HepG2 (cell line): Measurements from ENCODE around the gene CSE1L. TPM values are rescaled to one million over a fixed set of nuclear protein-coding genes. Genes with fewer than 3 reads are reported as not detected.

Experiments
- ATAC-seq: fragments of 200-7000 bp; cut with Tn5 transposase; 3 replicates; pipeline ENCODE4 v1.9.1; 2020; ENCODE audit warnings: mild to moderate bottlenecking, moderate library complexity
- BruUV-seq: library from RNA; stranded (reverse); fragments of 400-500 nt; replicated peaks from 2 replicates; lab custom pipeline; 2021; lab: Mats Ljungman, UMichigan
- CTCF ChIA-PET: fragments of 300-600 bp; formaldehyde crosslinking; extraction: SDS; loops from one replicate; lab custom pipeline; 2021; ENCODE audit warnings: low total read pairs, inconsistent platforms, low intra/inter-chr PET ratio; lab: Yijun Ruan, JAX
- POLR2A ChIA-PET: fragments of 350-600 bp; sonication (Branson Sonifier 250); formaldehyde crosslinking; loops from one replicate; lab custom pipeline; 2020; ENCODE audit warnings: antibody characterized with exemption, inconsistent platforms; lab: Yijun Ruan, JAX
- DNase-seq: peaks from one replicate; pipeline ENCODE4 v3.0.0-alpha.2; 2015; ENCODE audit warnings: low spot score
- FAIRE-seq: peaks from 3 replicates; lab custom pipeline; 2011; peaks lifted over from hg19 to GRCh38; lab: Jason Lieb, UNC
- H2AFZ ChIP-seq: one replicate; pipeline ENCODE4 v1.6.1; 2011; ENCODE audit warnings: low read length, inconsistent platforms
- H3K27ac ChIP-seq: fragments of 300-600 bp; 3 replicates; pipeline ENCODE4 v1.8.0; 2011; ENCODE audit warnings: mixed run types, mild to moderate bottlenecking, mixed read lengths, low read length, inconsistent platforms; ENCODE audit not compliant: insufficient read depth; ENCODE audit errors: extremely low read length
- H3K27me3 ChIP-seq, 2 experiments: fragments of 200-600 bp in 1 of 2; 2 replicates in 1 of 2; 3 replicates in 1 of 2; pipeline versions ENCODE4 v1.6.0 to v1.8.0; 2011; ENCODE audit warnings: low read length in 2 of 2, mild to moderate bottlenecking in 2 of 2, moderate library complexity in 2 of 2, inconsistent platforms in 1 of 2; ENCODE audit not compliant: insufficient read depth in 2 of 2, control insufficient read depth in 1 of 2
- H3K36me3 ChIP-seq, 2 experiments: fragments of 200-600 bp in 1 of 2; replicated peaks in 1 of 2; 2 replicates in 1 of 2; 3 replicates in 1 of 2; pipeline versions ENCODE4 v1.5.1 to v1.8.0; 2011; ENCODE audit warnings: low read length in 2 of 2, inconsistent platforms in 1 of 2; ENCODE audit not compliant: insufficient read depth in 2 of 2, control insufficient read depth in 1 of 2
- H3K4me1 ChIP-seq: 2 replicates; pipeline ENCODE4 v1.5.1; 2012; ENCODE audit warnings: low read length, inconsistent platforms; ENCODE audit not compliant: insufficient read depth
- H3K4me2 ChIP-seq: 2 replicates; pipeline ENCODE4 v1.6.0; 2011; ENCODE audit warnings: low read depth, low read length, inconsistent platforms
- H3K4me3 ChIP-seq, 3 experiments: fragments of 200-600 bp in 1 of 3; sonication (generic), shearing (Covaris generic) in 1 of 3; replicated peaks in 1 of 3; 2 replicates each; pipeline ENCODE4 v1.5.1; 2011 to 2016; ENCODE audit warnings: low read length in 3 of 3, inconsistent platforms in 2 of 3, low read depth in 2 of 3, mild to moderate bottlenecking in 2 of 3, control low read depth in 1 of 3, mixed read lengths in 1 of 3; ENCODE audit not compliant: insufficient read depth in 1 of 3
- H3K79me2 ChIP-seq: one replicate; pipeline ENCODE4 v1.6.1; 2011; ENCODE audit warnings: low read length, inconsistent platforms; ENCODE audit not compliant: insufficient read depth
- H3K9ac ChIP-seq: 2 replicates; pipeline ENCODE4 v1.6.0; 2011; ENCODE audit warnings: mild to moderate bottlenecking, low read depth, low read length, inconsistent platforms; ENCODE audit not compliant: insufficient read depth
- H3K9me3 ChIP-seq: 2 replicates; pipeline ENCODE4 v1.5.1; 2012; ENCODE audit warnings: mild to moderate bottlenecking, low read length
- H4K20me1 ChIP-seq: 2 replicates; pipeline ENCODE4 v1.6.0; 2011; ENCODE audit warnings: inconsistent platforms, mild to moderate bottlenecking, low read length, moderate library complexity; ENCODE audit not compliant: insufficient read depth
- CBX5 ChIP-seq: sonication (generic); formaldehyde crosslinking; IDR thresholded peaks from 2 replicates; pipeline ENCODE4 v1.4.0; 2020; ENCODE audit warnings: missing genetic modification reagents, borderline replicate concordance
- CREB1 ChIP-seq, 2 experiments: fragments of 450-650 bp in 1 of 2; IDR thresholded peaks; 2 replicates each; pipeline ENCODE4 v1.6.1; 2016 to 2017; ENCODE audit warnings: control low read depth in 1 of 2, mild to moderate bottlenecking in 1 of 2, missing compliant biosample characterization in 1 of 2, missing genetic modification characterization in 1 of 2
- ESRRA ChIP-seq: sonication (generic); formaldehyde crosslinking; IDR thresholded peaks from 2 replicates; pipeline ENCODE4 v1.5.1; 2020; ENCODE audit warnings: mild to moderate bottlenecking, low read depth, missing genetic modification reagents
- HOXA7 ChIP-seq: sonication (generic); formaldehyde crosslinking; IDR thresholded peaks from 2 replicates; pipeline ENCODE4 v1.8.1; 2022; ENCODE audit warnings: mild to moderate bottlenecking, missing genetic modification reagents, moderate library complexity
- NR2F6 ChIP-seq, 2 experiments: IDR thresholded peaks; 2 replicates each; pipeline ENCODE4 v1.6.1; 2016; ENCODE audit warnings: antibody characterized with exemption in 1 of 2, mild to moderate bottlenecking in 1 of 2
- RBM22 ChIP-seq: fragments of 200-400 bp; formaldehyde crosslinking; optimal IDR thresholded peaks from 2 replicates; pipeline ENCODE3; 2017; ENCODE audit warnings: mild to moderate bottlenecking, low read length, moderate library complexity
- SCMH1 ChIP-seq: sonication (generic); formaldehyde crosslinking; IDR thresholded peaks from 2 replicates; pipeline ENCODE4 v1.9.0; 2021; ENCODE audit warnings: missing genetic modification reagents, mild to moderate bottlenecking, borderline replicate concordance
- SSRP1 ChIP-seq: IDR thresholded peaks from 2 replicates; pipeline ENCODE4 v1.6.1; 2016; ENCODE audit warnings: control low read depth
- STAG1 ChIP-seq: sonication (generic); formaldehyde crosslinking; IDR thresholded peaks from 2 replicates; pipeline ENCODE4 v1.4.0; 2020; ENCODE audit warnings: missing genetic modification reagents
- TOPORS ChIP-seq: sonication (generic); formaldehyde crosslinking; IDR thresholded peaks from 2 replicates; pipeline ENCODE4 v1.8.0; 2023; ENCODE audit warnings: mild to moderate bottlenecking, missing genetic modification reagents
- ZFP91 ChIP-seq: sonication (generic); formaldehyde crosslinking; IDR thresholded peaks from 2 replicates; pipeline ENCODE4 v1.9.0; 2022; ENCODE audit warnings: missing genetic modification reagents, mild to moderate bottlenecking, borderline replicate concordance
- ZNF354B ChIP-seq: sonication (generic); formaldehyde crosslinking; IDR thresholded peaks from 2 replicates; pipeline ENCODE4 v1.8.0; 2022; ENCODE audit warnings: mild to moderate bottlenecking, missing genetic modification reagents
- ZNF362 ChIP-seq: sonication (generic); formaldehyde crosslinking; IDR thresholded peaks from 2 replicates; pipeline ENCODE4 v1.4.0; 2020; ENCODE audit warnings: missing genetic modification reagents, mild to moderate bottlenecking, borderline replicate concordance
- ZNF792 ChIP-seq: IDR thresholded peaks from 2 replicates; pipeline ENCODE4 v1.6.1; 2016
- WGBS: methylation state at CpG from one replicate; pipeline ENCODE4 v1.1.6; 2017; ENCODE audit warnings: low lambda C conversion rate; 5-methylcytosine and 5-hydroxymethylcytosine counted together
- in situ Hi-C: cut with HindIII; loops from 2 replicates; pipeline ENCODE4 v1.10.0; 2017; ENCODE audit warnings: low pct_unique_long_range_greater_than_20kb; ENCODE audit not compliant: extremely low pct_ligation_motif_present
- intact Hi-C: fragments of 100-400 bp; cut with micrococcal nuclease; formaldehyde crosslinking; loops from one replicate; pipeline ENCODE4 v1.10.0; 2022; ENCODE audit not compliant: unreplicated experiment
- polyA plus RNA-seq, 8 experiments: library from polyadenylated mRNA; depleted of rRNA in 3 of 8; stranded (reverse) in 7 of 8; unstranded in 1 of 8; fragments of >200 nt; fragmentation: Illumina TruSeq in 4 of 8; extraction: Trizol in 4 of 8; gene quantifications; 2 replicates each; pipeline versions ENCODE4 v1.2.1 to v1.2.3, GENCODE V29; 2011 to 2016; ENCODE audit warnings: low read depth in 4 of 8, missing spikeins in 1 of 8, mixed read lengths in 1 of 8; ENCODE audit not compliant: insufficient read depth in 1 of 8
- total RNA-seq, 5 experiments: library from RNA; depleted of rRNA; stranded (reverse); fragments of >200 nt; fragmentation: Illumina TruSeq; extraction: Trizol; gene quantifications; 2 replicates each; pipeline ENCODE4 v1.2.3, GENCODE V29; 2016; ENCODE audit warnings: low read depth in 1 of 5
- TF ChIP-seq, protein P1 (sequence below): sonication (generic); formaldehyde crosslinking; IDR thresholded peaks from 2 replicates; pipeline ENCODE4 v1.5.0; 2020; ENCODE audit warnings: missing genetic modification reagents
- TF ChIP-seq, protein P2 (sequence below): sonication (generic); formaldehyde crosslinking; IDR thresholded peaks from 2 replicates; pipeline ENCODE4 v1.5.1; 2020; ENCODE audit warnings: missing genetic modification reagents, mild to moderate bottlenecking, borderline replicate concordance
- TF ChIP-seq, protein P3 (sequence below): sonication (generic); formaldehyde crosslinking; IDR thresholded peaks from 2 replicates; pipeline ENCODE4 v1.8.1; 2023; ENCODE audit warnings: mild to moderate bottlenecking, missing genetic modification reagents

Gene CSE1L
- total and polyA plus RNA-seq, 2 of the 13 experiments (the other 11 are each of a cell fraction or from before 2014, with no cell fraction given), result 56.9 to 258 TPM

GRCh38 chr20:49006446-49006980 lies 39.6 kb upstream of the CSE1L start:
- WGBS, result 91% methylated on average over 8 of the region's 8 CpGs
- in situ Hi-C loops (no loop called here), intact Hi-C loops (loop anchor here (5.0 kb wide), 1 partner anchor 46 kb away; no protein-coding TSS in a partner anchor)
- Histone ChIP-seq H3K9ac (no peak overlapping the region), H4K20me1 (no peaks in the 10 kb centered on the region), H3K27ac (peak overlapping the region; percentile 16), H3K27me3 (no peaks in the 10 kb centered on the region), H3K9me3 (no peaks in the 10 kb centered on the region), H3K36me3 (peaks cover 19 to 59% of the 10 kb centered on the region in 2 experiments), H3K4me2 (no peak overlapping the region), H2AFZ (no peak overlapping the region), H3K79me2 (no peaks in the 10 kb centered on the region), H3K4me3 (no peak overlapping the region), H3K4me1 (peaks cover 46% of the 10 kb centered on the region)
- TF ChIP-seq SCMH1 (CRISPR knock-in tag) (no peak), NR2F6 (IDR thresholded peaks at IDR 0.05) (no peak), NR2F6 (CRISPR knock-in tag; IDR thresholded peaks at IDR 0.05) (no peak), ZNF354B (CRISPR knock-in tag) (no peak), HOXA7 (CRISPR knock-in tag) (no peak), ZNF362 (no peak), SSRP1 (CRISPR knock-in tag) (no peak), CREB1 (IDR thresholded peaks at IDR 0.05) (no peak), CREB1 (CRISPR knock-in tag; IDR thresholded peaks at IDR 0.05) (no peak), TOPORS (CRISPR knock-in tag) (no peak), RBM22 (peak; percentile 75), ZFP91 (no peak), ZNF792 (CRISPR knock-in tag) (no peak), CBX5 (CRISPR knock-in tag) (no peak), STAG1 (CRISPR knock-in tag) (no peak), ESRRA (no peak)
- TF ChIP-seq, protein P1, sequence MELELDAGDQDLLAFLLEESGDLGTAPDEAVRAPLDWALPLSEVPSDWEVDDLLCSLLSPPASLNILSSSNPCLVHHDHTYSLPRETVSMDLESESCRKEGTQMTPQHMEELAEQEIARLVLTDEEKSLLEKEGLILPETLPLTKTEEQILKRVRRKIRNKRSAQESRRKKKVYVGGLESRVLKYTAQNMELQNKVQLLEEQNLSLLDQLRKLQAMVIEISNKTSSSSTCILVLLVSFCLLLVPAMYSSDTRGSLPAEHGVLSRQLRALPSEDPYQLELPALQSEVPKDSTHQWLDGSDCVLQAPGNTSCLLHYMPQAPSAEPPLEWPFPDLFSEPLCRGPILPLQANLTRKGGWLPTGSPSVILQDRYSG, result no peak
- TF ChIP-seq, protein P2, sequence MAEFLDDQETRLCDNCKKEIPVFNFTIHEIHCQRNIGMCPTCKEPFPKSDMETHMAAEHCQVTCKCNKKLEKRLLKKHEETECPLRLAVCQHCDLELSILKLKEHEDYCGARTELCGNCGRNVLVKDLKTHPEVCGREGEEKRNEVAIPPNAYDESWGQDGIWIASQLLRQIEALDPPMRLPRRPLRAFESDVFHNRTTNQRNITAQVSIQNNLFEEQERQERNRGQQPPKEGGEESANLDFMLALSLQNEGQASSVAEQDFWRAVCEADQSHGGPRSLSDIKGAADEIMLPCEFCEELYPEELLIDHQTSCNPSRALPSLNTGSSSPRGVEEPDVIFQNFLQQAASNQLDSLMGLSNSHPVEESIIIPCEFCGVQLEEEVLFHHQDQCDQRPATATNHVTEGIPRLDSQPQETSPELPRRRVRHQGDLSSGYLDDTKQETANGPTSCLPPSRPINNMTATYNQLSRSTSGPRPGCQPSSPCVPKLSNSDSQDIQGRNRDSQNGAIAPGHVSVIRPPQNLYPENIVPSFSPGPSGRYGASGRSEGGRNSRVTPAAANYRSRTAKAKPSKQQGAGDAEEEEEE (CRISPR knock-in tag), result no peak
- TF ChIP-seq, protein P3, sequence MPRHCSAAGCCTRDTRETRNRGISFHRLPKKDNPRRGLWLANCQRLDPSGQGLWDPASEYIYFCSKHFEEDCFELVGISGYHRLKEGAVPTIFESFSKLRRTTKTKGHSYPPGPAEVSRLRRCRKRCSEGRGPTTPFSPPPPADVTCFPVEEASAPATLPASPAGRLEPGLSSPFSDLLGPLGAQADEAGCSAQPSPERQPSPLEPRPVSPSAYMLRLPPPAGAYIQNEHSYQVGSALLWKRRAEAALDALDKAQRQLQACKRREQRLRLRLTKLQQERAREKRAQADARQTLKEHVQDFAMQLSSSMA (CRISPR knock-in tag), result 0 out of 2 replicates have a peak, but pooled peaks have one; percentile 32
- DNase-seq (no peak), FAIRE-seq (no peak), ATAC-seq (no peak)
- ChIA-PET CTCF (no interaction called here), POLR2A (no interaction called here)
- no TSS peak for BruUV-seq
